ENCODE measurements around the gene SIX3.

Gene SIX3

GRCh38 chr2:44926957-44927356 lies 14.5 kb upstream of the SIX3 start:
- TF ChIP-seq GATA3 (IDR thresholded peaks at IDR 0.05; ENCODE audit: low read depth, low read length) = no peak
- no peak for TF ChIP-seq GATA2 (IDR thresholded peaks at IDR 0.05; ENCODE audit: low read depth, low read length)

GRCh38 chr2:44927985-44928482 lies 13.5 kb upstream of the SIX3 start:
- no peak for TF ChIP-seq GATA3 (IDR thresholded peaks at IDR 0.05; ENCODE audit: low read depth, low read length)
- no peak for TF ChIP-seq GATA2 (IDR thresholded peaks at IDR 0.05; ENCODE audit: low read depth, low read length)

DNA sequence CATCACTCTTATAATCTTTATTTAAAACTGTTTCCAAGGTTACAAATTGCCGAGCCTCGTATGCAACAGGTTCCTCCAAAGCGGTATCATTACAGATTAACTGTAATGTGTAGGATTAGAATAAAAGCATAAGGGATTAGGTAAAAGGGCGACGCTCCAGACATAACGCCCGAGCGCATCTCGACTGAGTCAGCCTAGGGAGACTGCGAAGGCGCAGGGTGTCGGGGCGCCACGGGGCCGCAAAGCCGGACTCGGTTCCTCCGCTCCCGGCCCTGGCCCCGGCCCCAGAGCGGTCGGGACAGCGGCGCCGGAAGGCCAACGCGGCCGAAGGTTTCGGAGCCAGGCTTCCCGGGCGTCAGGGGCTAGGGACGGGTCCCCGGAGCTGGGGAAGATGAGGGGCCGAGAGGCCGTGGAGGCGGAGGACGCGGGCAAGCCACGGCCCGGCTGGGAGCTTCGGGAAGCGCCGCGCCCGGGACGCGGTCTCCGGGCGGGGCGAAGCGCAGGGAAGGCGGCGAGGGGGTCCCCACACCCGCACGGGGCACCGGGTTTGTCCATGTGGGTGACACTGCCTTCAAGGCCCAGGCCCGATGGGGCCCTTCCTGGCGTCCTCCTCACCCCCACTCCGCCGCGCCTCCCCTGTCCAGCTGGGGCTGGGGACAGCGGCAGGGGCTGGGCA lies 12.9 kb upstream of the SIX3 start:
- TF ChIP-seq GATA3 (IDR thresholded peaks at IDR 0.05; ENCODE audit: low read depth, low read length) (no peak), GATA2 (IDR thresholded peaks at IDR 0.05; ENCODE audit: low read depth, low read length) (no peak)

GRCh38 chr2:44929159-44929734 lies 12.3 kb upstream of the SIX3 start:
- TF ChIP-seq GATA2 (IDR thresholded peaks at IDR 0.05; ENCODE audit: low read depth, low read length) = no peak
- no peak for TF ChIP-seq GATA3 (IDR thresholded peaks at IDR 0.05; ENCODE audit: low read depth, low read length)

GRCh38 chr2:44929735-44930273 lies 11.7 kb upstream of the SIX3 start:
- no peak for TF ChIP-seq GATA2 (IDR thresholded peaks at IDR 0.05; ENCODE audit: low read depth, low read length)
- TF ChIP-seq GATA3 (IDR thresholded peaks at IDR 0.05; ENCODE audit: low read depth, low read length) = no peak

DNA sequence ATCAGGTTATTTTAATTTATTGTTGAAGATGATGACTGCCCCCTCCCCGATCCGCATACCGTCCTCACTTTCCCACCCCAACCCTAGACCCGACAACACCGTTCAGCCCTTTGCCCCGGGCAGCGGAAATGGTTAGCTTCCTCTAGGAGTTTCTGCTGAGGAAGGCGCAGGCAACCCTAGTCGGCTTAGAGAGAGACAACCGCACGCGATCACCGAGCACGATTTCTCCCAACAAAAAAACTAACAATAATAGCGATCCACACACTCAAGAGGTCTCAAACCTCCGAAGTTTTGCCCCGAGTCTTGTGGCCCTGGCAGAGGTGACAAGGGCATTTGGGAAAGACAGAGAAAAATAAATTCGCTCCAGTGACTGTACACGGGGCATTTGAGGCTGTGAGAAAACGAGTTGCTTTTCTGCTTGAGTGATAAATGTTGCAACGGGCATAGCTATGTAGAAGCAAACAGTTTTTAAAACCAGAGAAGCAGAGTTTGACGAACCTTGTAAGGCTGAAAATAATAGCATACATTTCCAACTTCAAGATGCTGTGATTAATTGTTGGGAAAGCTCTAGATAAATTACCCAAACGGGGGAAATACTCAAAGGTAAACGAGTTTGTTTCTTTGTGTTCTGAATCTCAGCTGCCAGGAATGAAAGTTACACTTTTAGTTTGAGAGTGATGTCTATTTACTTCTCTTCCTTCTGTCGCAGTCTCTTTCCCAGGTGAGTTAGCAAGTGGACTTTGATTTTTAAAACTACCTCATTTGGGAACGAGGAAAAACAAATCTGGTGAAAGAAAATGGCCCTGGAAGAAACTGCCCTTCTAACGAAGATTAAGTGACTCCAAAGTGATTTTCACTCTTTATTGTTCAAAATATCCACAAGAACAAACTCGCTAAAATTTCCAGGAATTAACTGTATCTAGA lies 11.0 kb upstream of the SIX3 start:
- TF ChIP-seq GATA3 (IDR thresholded peaks at IDR 0.05; ENCODE audit: low read depth, low read length) = no peak
- TF ChIP-seq GATA2 (IDR thresholded peaks at IDR 0.05; ENCODE audit: low read depth, low read length) = no peak

- TF ChIP-seq GATA2 (IDR thresholded peaks at IDR 0.05; ENCODE audit: low read depth, low read length) (no peak), GATA3 (IDR thresholded peaks at IDR 0.05; ENCODE audit: low read depth, low read length) (no peak)
Measured at GRCh38 chr2:44931198-44931780, 10.2 kb upstream of the SIX3 start.

- no peak for TF ChIP-seq GATA2 (IDR thresholded peaks at IDR 0.05; ENCODE audit: low read depth, low read length)
- no peak for TF ChIP-seq GATA3 (IDR thresholded peaks at IDR 0.05; ENCODE audit: low read depth, low read length)
Measured at GRCh38 chr2:44932079-44932478, 9.4 kb upstream of the SIX3 start.

DNA sequence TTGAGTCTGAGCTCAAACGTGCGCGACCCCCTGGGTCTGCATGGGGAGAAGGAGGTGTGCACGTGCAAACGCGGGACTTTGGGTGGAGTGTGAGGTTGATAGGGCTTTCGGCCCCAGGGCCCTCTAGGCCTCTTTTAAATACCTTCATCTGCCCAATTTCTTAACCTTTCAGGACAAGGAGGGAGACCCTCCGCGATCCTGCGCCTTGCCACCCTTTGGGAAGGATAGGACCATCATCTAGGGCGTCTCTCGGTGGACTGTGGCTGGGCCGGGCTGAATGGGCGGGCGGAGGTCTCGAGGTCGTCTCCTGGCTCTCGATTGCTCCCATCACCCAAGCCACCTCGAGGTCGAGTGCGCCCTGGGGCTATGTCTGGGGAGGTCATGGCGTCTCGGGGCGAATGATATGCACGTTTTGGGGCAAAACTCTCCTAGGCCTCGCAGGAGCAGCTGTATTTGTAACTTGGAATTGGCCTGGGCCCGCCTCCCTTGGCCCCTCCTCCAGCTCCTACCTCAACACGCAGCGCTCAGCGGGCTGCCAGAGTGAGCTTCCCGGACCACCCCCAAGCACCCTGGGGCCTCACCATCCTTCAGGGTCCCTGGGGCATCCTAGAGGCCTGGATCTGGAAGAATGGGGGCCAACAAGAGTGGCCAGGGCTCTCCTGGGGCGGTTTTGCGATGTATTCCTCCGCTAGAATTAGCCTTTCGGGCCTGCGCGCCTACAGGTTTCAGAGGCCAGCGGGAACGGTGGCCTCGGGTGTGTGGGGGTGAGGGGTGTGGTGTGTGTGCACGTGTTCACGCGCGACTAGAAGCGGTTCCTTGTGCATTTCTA lies 8.7 kb upstream of the SIX3 start:
- no peak for TF ChIP-seq GATA3 (IDR thresholded peaks at IDR 0.05; ENCODE audit: low read depth, low read length)
- no peak for TF ChIP-seq GATA2 (IDR thresholded peaks at IDR 0.05; ENCODE audit: low read depth, low read length)

DNA sequence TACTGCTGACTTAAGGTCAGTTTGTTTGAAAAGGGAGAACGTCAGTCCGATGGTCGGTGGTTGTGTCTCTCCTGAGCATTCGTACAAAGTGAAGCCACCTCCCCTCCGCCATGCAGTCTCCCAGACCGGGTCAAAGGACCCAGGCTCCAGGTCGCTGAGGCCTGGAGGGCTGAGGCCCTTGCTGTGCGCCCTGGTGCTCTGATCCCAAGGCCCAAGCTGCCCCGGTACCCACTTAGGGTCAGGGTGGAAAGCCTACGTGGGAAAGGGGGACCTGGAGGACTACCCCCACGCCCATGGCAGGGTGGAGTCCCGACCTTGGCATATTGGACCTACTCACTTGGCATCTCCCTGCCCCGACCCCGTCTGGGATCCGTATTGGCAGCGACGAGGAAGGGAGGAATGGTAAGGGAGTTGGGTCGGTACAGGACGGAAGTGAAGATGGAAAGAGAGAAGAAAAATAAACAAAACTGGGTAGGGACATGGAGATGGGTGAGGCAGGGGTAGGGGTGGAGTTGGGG lies 8.0 kb upstream of the SIX3 start:
- TF ChIP-seq GATA3 (IDR thresholded peaks at IDR 0.05; ENCODE audit: low read depth, low read length) (no peak), GATA2 (IDR thresholded peaks at IDR 0.05; ENCODE audit: low read depth, low read length) (no peak)

GRCh38 chr2:44934038-44934982 lies 7.2 kb upstream of the SIX3 start:
- TF ChIP-seq GATA2 (IDR thresholded peaks at IDR 0.05; ENCODE audit: low read depth, low read length) (no peak), GATA3 (IDR thresholded peaks at IDR 0.05; ENCODE audit: low read depth, low read length) (no peak)
